ENCODE results near the gene TECPR2. TPM values are rescaled to one million over a fixed set of nuclear protein-coding genes. Genes with fewer than 3 reads are reported as not detected.
"Not testable (repeated sequence)": the region's sequence is repeated elsewhere in the genome, so short reads cannot be mapped to it uniquely, and the experiment has no call there.

TECPR2 gene
- total RNA-seq, 4 donors from 2014 or later, result 28.7 to 54.8 (median 36.6) TPM

- H3K4me3 ChIP-seq, result no peak overlapping the region
- DNase-seq (ENCODE audit: extremely low spot score), result peak; percentile 95
- H3K4me1 ChIP-seq, result peaks cover 25 to 43% (median 28%) of the 10 kb centered on the region in 4 donors
- H3K9me3 ChIP-seq, result no peaks in the 10 kb centered on the region
- WGBS, result 37% methylated on average over 8 of the region's 8 CpGs
- no peak for TF ChIP-seq EP300 (IDR thresholded peaks at IDR 0.05)
- TF ChIP-seq, protein P1, sequence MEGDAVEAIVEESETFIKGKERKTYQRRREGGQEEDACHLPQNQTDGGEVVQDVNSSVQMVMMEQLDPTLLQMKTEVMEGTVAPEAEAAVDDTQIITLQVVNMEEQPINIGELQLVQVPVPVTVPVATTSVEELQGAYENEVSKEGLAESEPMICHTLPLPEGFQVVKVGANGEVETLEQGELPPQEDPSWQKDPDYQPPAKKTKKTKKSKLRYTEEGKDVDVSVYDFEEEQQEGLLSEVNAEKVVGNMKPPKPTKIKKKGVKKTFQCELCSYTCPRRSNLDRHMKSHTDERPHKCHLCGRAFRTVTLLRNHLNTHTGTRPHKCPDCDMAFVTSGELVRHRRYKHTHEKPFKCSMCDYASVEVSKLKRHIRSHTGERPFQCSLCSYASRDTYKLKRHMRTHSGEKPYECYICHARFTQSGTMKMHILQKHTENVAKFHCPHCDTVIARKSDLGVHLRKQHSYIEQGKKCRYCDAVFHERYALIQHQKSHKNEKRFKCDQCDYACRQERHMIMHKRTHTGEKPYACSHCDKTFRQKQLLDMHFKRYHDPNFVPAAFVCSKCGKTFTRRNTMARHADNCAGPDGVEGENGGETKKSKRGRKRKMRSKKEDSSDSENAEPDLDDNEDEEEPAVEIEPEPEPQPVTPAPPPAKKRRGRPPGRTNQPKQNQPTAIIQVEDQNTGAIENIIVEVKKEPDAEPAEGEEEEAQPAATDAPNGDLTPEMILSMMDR (IDR thresholded peaks at IDR 0.05), result peak; percentile 44 to 65 (median 47)
- TF ChIP-seq POLR2AphosphoS5 (IDR thresholded peaks at IDR 0.05), result peak; percentile 41 to 59
- H3K36me3 ChIP-seq, result peaks cover 5 to 17% (median 13%) of the 10 kb centered on the region in 4 donors
- intact Hi-C loops (cut with DNase I), result no loop called here
- no peaks in the 10 kb centered on the region for H3K27me3 ChIP-seq
- peak overlapping the region; percentile 59 to 78 (median 74) for H3K27ac ChIP-seq (replicated peaks in 1 of 4)
Measured at GRCh38 chr14:102323102-102323501, 39.6 kb upstream of the TECPR2 start.

DNA sequence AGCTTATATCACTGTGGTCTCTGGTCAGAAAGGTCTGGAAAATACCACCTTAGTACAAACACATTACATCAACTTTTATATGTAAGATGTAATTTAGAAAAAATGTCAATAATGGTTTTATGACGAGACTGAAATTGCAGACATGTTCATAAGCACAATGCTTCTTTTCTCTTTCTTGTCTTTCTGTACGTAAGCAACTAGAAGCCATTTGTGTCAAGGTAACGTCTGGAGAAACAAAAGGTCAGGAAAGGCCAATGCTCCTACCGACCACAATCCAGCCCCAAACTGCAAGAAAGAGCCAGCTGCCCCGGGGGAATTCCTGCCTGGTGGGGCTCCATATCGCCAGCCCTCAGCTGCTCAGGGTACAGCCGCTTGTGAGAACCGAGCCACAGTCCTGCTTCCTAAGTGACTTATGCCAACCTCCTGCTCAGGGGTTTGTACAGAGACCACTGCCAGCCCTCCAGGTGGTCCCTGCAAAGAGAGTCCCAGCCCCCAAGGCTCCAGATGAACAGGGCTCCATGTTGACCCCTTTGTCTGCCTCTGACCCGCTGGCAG lies 36.9 kb upstream of the TECPR2 start:
- Histone ChIP-seq H3K9me3 (no peaks in the 10 kb centered on the region), H3K4me3 (no peak overlapping the region), H3K27me3 (no peaks in the 10 kb centered on the region), H3K4me1 (peaks cover 9 to 22% (median 13%) of the 10 kb centered on the region in 4 donors), H3K36me3 (peaks cover 5 to 17% (median 13%) of the 10 kb centered on the region in 4 donors), H3K27ac (replicated peaks in 1 of 4) (no peak overlapping the region)
- TF ChIP-seq POLR2A (IDR thresholded peaks at IDR 0.05; ENCODE audit: low read depth) (no peak), EP300 (IDR thresholded peaks at IDR 0.05) (no peak), POLR2AphosphoS5 (IDR thresholded peaks at IDR 0.05) (no peak)
- TF ChIP-seq, protein P1 (IDR thresholded peaks at IDR 0.05), result no peak
- 80% methylated on average over 9 of the region's 9 CpGs for WGBS
- no peak for DNase-seq (ENCODE audit: extremely low spot score)
- intact Hi-C loops (cut with DNase I), result no loop called here

GRCh38 chr14:102326583-102326982 lies 36.2 kb upstream of the TECPR2 start:
- no peak for DNase-seq (ENCODE audit: extremely low spot score)

DNA sequence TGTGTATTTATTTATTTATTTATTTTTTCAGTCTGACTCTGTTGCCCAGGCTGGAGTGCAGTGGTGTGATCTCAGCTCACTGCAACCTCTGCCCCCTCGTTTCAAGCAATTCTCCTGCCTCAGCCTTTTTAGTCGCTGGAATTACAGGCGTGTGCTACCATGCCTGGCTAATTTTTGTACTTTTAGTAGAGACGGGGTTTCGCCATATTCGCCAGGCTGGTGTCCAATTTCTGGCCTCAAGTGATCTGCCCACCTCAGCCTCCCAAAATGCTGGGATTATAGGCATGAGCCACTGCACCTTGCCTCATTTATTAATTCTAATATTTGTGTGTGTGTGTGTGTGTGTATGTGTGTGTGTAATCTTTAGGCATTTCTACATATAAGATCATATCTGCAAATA lies 33.4 kb upstream of the TECPR2 start:
- DNase-seq (ENCODE audit: extremely low spot score); H3K4me1 ChIP-seq; H3K27ac ChIP-seq (replicated peaks in 1 of 4); H3K27me3 ChIP-seq; intact Hi-C loops (cut with DNase I); H3K4me3 ChIP-seq; H3K9me3 ChIP-seq: not testable (repeated sequence)
- peaks cover 16 to 49% (median 37%) of the 10 kb centered on the region in 4 donors for H3K36me3 ChIP-seq
- WGBS, result 90% methylated on average over 6 of the region's 6 CpGs

More at GRCh38 chr14:102326583-102326982, 36.2 kb upstream of the TECPR2 start:
- intact Hi-C loops (cut with DNase I), result no loop called here
- TF ChIP-seq POLR2AphosphoS5 (IDR thresholded peaks at IDR 0.05), result no peak
- TF ChIP-seq POLR2A (IDR thresholded peaks at IDR 0.05; ENCODE audit: low read depth), result no peak
- TF ChIP-seq, protein P1 (IDR thresholded peaks at IDR 0.05), result no peak
- TF ChIP-seq EP300 (IDR thresholded peaks at IDR 0.05), result no peak
- H3K27ac ChIP-seq (replicated peaks in 1 of 4), result no peak overlapping the region
- peaks cover 5 to 21% (median 16%) of the 10 kb centered on the region in 4 donors for H3K36me3 ChIP-seq
- no peaks in the 10 kb centered on the region for H3K9me3 ChIP-seq
- 93% methylated on average over 14 of the region's 14 CpGs for WGBS
- H3K27me3 ChIP-seq, result no peaks in the 10 kb centered on the region
- peaks cover 7 to 15% (median 11%) of the 10 kb centered on the region in 4 donors for H3K4me1 ChIP-seq
- H3K4me3 ChIP-seq, result no peak overlapping the region

GRCh38 chr14:102330806-102331205 lies 31.9 kb upstream of the TECPR2 start:
- TF ChIP-seq, protein P1 (IDR thresholded peaks at IDR 0.05), result no peak
- TF ChIP-seq EP300 (IDR thresholded peaks at IDR 0.05) (no peak), POLR2A (IDR thresholded peaks at IDR 0.05; ENCODE audit: low read depth) (no peak), POLR2AphosphoS5 (IDR thresholded peaks at IDR 0.05) (no peak)
- Histone ChIP-seq H3K9me3 (no peaks in the 10 kb centered on the region), H3K27ac (replicated peaks in 1 of 4) (no peak overlapping the region), H3K27me3 (no peaks in the 10 kb centered on the region), H3K4me1 (no peaks in the 10 kb centered on the region), H3K36me3 (peaks cover 15 to 59% (median 46%) of the 10 kb centered on the region in 4 donors), H3K4me3 (no peak overlapping the region)
- WGBS, result 93% methylated on average over 8 of the region's 8 CpGs
- intact Hi-C loops (cut with DNase I), result no loop called here
- DNase-seq (ENCODE audit: extremely low spot score), result no peak
